Hepatocyte (in vitro differentiated cells): ENCODE results near the gene A2ML1.

Experiments
- CTCF ChIP-seq: fragments of 200-600 bp; sonication (generic); IDR thresholded peaks from 2 replicates; pipeline ENCODE4 v1.5.1; 2016; ENCODE audit warnings: antibody characterized with exemption, mild to moderate bottlenecking; ENCODE audit not compliant: poor library complexity
- EZH2 ChIP-seq: fragments of 200-600 bp; sonication (generic); IDR thresholded peaks from 2 replicates; pipeline ENCODE4 v1.6.1; 2016; ENCODE audit warnings: antibody characterized with exemption, mild to moderate bottlenecking, borderline replicate concordance

GRCh38 chr12:8852119-8852518, 29.7 kb downstream of the A2ML1 start:
- no peak for TF ChIP-seq CTCF
- TF ChIP-seq EZH2: no peak
